Measurements from ENCODE around the gene ZNF761. TPM values are rescaled to one million over a fixed set of nuclear protein-coding genes. Genes with fewer than 3 reads are reported as not detected.
"Not testable (repeated sequence)": the region's sequence is repeated elsewhere in the genome, so short reads cannot be mapped to it uniquely, and the experiment has no call there.

Gene ZNF761
- total RNA-seq: 1 to 10 TPM; 7.7 to 7.8 TPM
- long read RNA-seq, partial matches to known transcripts: 0 of 9 reads
- long read RNA-seq, other reads (novel, unspliced or antisense): 9 of 9 reads

- intact Hi-C loops (cut with DNase I, micrococcal nuclease): loop anchor here in 1 of 2 donors (10.0 kb wide), 1 partner anchor 83 kb away; no protein-coding TSS in a partner anchor
- DNase-seq: peak; percentile 96 to 99
- ATAC-seq: peak; percentile 99
Observed at GRCh38 chr19:53431399-53432087, at the start of gene ZNF761. Gene ZNF761, plus strand, starts transcription at chr19:53431984. Its CDS starts 15,285 bp downstream, at chr19:53447269.

- no peak for DNase-seq
- ATAC-seq: no peak
Observed at GRCh38 chr19:53388168-53388567, 43.6 kb upstream of the ZNF761 start.

GRCh38 chr19:53388904-53389303 lies 42.9 kb upstream of the ZNF761 start:
- ATAC-seq: no peak
- intact Hi-C loops (cut with DNase I, micrococcal nuclease): no loop called here
- DNase-seq: no peak

More at GRCh38 chr19:53388168-53388567, 43.6 kb upstream of the ZNF761 start:
- intact Hi-C loops (cut with DNase I, micrococcal nuclease): no loop called here

GRCh38 chr19:53389571-53389970 lies 42.2 kb upstream of the ZNF761 start:
- no peak for DNase-seq
- no peak for ATAC-seq
- intact Hi-C loops (cut with DNase I, micrococcal nuclease): no loop called here

- DNase-seq (no peak), ATAC-seq (no peak)
- intact Hi-C loops (cut with DNase I, micrococcal nuclease): no loop called here
Observed at GRCh38 chr19:53389978-53390377, 41.8 kb upstream of the ZNF761 start.

- intact Hi-C loops (cut with DNase I, micrococcal nuclease): no loop called here
- DNase-seq: peak; percentile 40 to 56
- peak; percentile 38 for ATAC-seq
Observed at GRCh38 chr19:53394522-53394973, 37.2 kb upstream of the ZNF761 start.

GRCh38 chr19:53394974-53395839 lies 36.6 kb upstream of the ZNF761 start, which contains the start of gene ZNF765:
Gene ZNF765, plus strand, starts transcription at chr19:53395149. Its CDS starts 2,867 bp downstream, at chr19:53398016.
- DNase-seq (peak; percentile 92 to 98), ATAC-seq (peak; percentile 98)
- intact Hi-C loops (cut with DNase I, micrococcal nuclease): no loop called here

GRCh38 chr19:53395840-53396524 lies 35.8 kb upstream of the ZNF761 start:
- DNase-seq; ATAC-seq; intact Hi-C loops (cut with DNase I, micrococcal nuclease): not testable (repeated sequence)

- DNase-seq (no peak), ATAC-seq (no peak)
- intact Hi-C loops (cut with DNase I, micrococcal nuclease): no loop called here
Observed at GRCh38 chr19:53396525-53396868, 35.3 kb upstream of the ZNF761 start.

- DNase-seq; ATAC-seq; intact Hi-C loops (cut with DNase I, micrococcal nuclease): not testable (repeated sequence)
Observed at GRCh38 chr19:53397918-53398317, 33.9 kb upstream of the ZNF761 start.

GRCh38 chr19:53409505-53410204 lies 22.1 kb upstream of the ZNF761 start:
- intact Hi-C loops (cut with DNase I, micrococcal nuclease): loop anchor here in 1 of 2 donors (10.0 kb wide), 1 partner anchor 335 kb away; no protein-coding TSS in a partner anchor
- no peak for DNase-seq
- ATAC-seq: no peak

- ATAC-seq; DNase-seq; intact Hi-C loops (cut with DNase I, micrococcal nuclease): not testable (repeated sequence)
Observed at GRCh38 chr19:53420520-53421315, 11.1 kb upstream of the ZNF761 start.

GRCh38 chr19:53422551-53422950 lies 9.2 kb upstream of the ZNF761 start:
- DNase-seq (no peak), ATAC-seq (no peak)
- intact Hi-C loops (cut with DNase I, micrococcal nuclease): no loop called here

GRCh38 chr19:53423074-53423473 lies 8.7 kb upstream of the ZNF761 start:
- DNase-seq; ATAC-seq; intact Hi-C loops (cut with DNase I, micrococcal nuclease): not testable (repeated sequence)

GRCh38 chr19:53423680-53424079 lies 8.1 kb upstream of the ZNF761 start:
- ATAC-seq; intact Hi-C loops (cut with DNase I, micrococcal nuclease); DNase-seq: not testable (repeated sequence)

- intact Hi-C loops (cut with DNase I, micrococcal nuclease): no loop called here
- DNase-seq (peak; percentile 58 to 74), ATAC-seq (peak; percentile 87)
Observed at GRCh38 chr19:53424968-53425597, 6.7 kb upstream of the ZNF761 start.
